H9 (cell line): ENCODE results near the gene KCNMA1. TPM values are rescaled to one million over a fixed set of nuclear protein-coding genes. Genes with fewer than 3 reads are reported as not detected.

Experiments used
- DNase-seq: peaks from one replicate; pipeline ENCODE4 v3.0.0-alpha.2; 2017
- H2AFZ ChIP-seq: one replicate; pipeline ENCODE4 v1.6.1; 2013; ENCODE audit warnings: mild to moderate bottlenecking, low read length, control low read depth, moderate library complexity
- H2AK5ac ChIP-seq: 2 replicates; pipeline ENCODE4 v1.6.1; 2013; ENCODE audit warnings: low read length, control low read depth, mixed read lengths; ENCODE audit not compliant: insufficient read length
- H2BK120ac ChIP-seq: one replicate; pipeline ENCODE4 v1.6.1; 2013; ENCODE audit warnings: low read depth, mild to moderate bottlenecking, low read length, control low read depth, inconsistent platforms; ENCODE audit not compliant: poor library complexity, severe bottlenecking
- H2BK12ac ChIP-seq: 2 replicates; pipeline ENCODE4 v1.6.1; 2013; ENCODE audit warnings: low read length, control low read depth, mixed read lengths, low read depth; ENCODE audit not compliant: insufficient read length
- H2BK15ac ChIP-seq: 2 replicates; pipeline ENCODE4 v1.6.1; 2013; ENCODE audit warnings: low read depth, low read length, control low read depth
- H2BK20ac ChIP-seq: one replicate; pipeline ENCODE4 v1.6.1; 2013; ENCODE audit warnings: low read depth, mild to moderate bottlenecking, low read length, control low read depth, inconsistent platforms; ENCODE audit not compliant: poor library complexity, severe bottlenecking
- H2BK5ac ChIP-seq: 2 replicates; pipeline ENCODE4 v1.6.1; 2013; ENCODE audit warnings: low read length, control low read depth, mixed read lengths; ENCODE audit not compliant: insufficient read length
- H3K14ac ChIP-seq: 2 replicates; pipeline ENCODE4 v1.6.1; 2013; ENCODE audit warnings: low read length, control low read depth; ENCODE audit not compliant: insufficient read depth
- H3K18ac ChIP-seq: 2 replicates; pipeline ENCODE4 v1.6.1; 2013; ENCODE audit warnings: low read depth, mild to moderate bottlenecking, mixed read lengths, low read length, control low read depth; ENCODE audit not compliant: insufficient read length
- H3K23ac ChIP-seq: 2 replicates; pipeline ENCODE4 v1.6.1; 2013; ENCODE audit warnings: low read length, control low read depth, mixed read lengths, low read depth; ENCODE audit not compliant: insufficient read length
- H3K23me2 ChIP-seq: 2 replicates; pipeline ENCODE4 v1.6.1; 2013; ENCODE audit warnings: low read depth, mild to moderate bottlenecking, mixed read lengths, low read length, control low read depth; ENCODE audit not compliant: insufficient read length, poor library complexity, severe bottlenecking
- H3K27ac ChIP-seq: 2 replicates; pipeline ENCODE4 v1.5.1; 2013; ENCODE audit warnings: low read length, control low read depth, mixed read lengths, low read depth; ENCODE audit not compliant: insufficient read length
- H3K27me3 ChIP-seq: 2 replicates; pipeline ENCODE4 v1.6.1; 2013; ENCODE audit warnings: low read length, control low read depth, inconsistent platforms; ENCODE audit not compliant: insufficient read depth
- H3K4ac ChIP-seq: 2 replicates; pipeline ENCODE4 v1.6.1; 2013; ENCODE audit warnings: low read depth, mild to moderate bottlenecking, control low read depth, inconsistent platforms, low read length, moderate library complexity
- H3K4me1 ChIP-seq: 2 replicates; pipeline ENCODE4 v1.6.1; 2013; ENCODE audit warnings: low read length, control low read depth, inconsistent platforms; ENCODE audit not compliant: insufficient read depth
- H3K4me2 ChIP-seq: 2 replicates; pipeline ENCODE4 v1.6.1; 2013; ENCODE audit warnings: low read length, control low read depth, mixed read lengths; ENCODE audit not compliant: insufficient read length, insufficient read depth
- H3K56ac ChIP-seq: 2 replicates; pipeline ENCODE4 v1.6.1; 2013; ENCODE audit warnings: low read depth, mild to moderate bottlenecking, mixed read lengths, low read length, control low read depth; ENCODE audit not compliant: insufficient read length
- H3K79me1 ChIP-seq: 2 replicates; pipeline ENCODE4 v1.6.1; 2013; ENCODE audit warnings: low read depth, mild to moderate bottlenecking, moderate library complexity, low read length, control low read depth, inconsistent platforms; ENCODE audit not compliant: insufficient read depth, poor library complexity, severe bottlenecking
- H3K79me2 ChIP-seq: 2 replicates; pipeline ENCODE4 v1.6.1; 2013; ENCODE audit warnings: low read length, control low read depth, inconsistent platforms; ENCODE audit not compliant: insufficient read depth
- H3K9ac ChIP-seq: 2 replicates; pipeline ENCODE4 v1.6.1; 2013; ENCODE audit warnings: low read length, control low read depth, mixed read lengths; ENCODE audit not compliant: insufficient read length; ENCODE audit errors: extremely low read depth
- H3K9me3 ChIP-seq: one replicate; pipeline ENCODE4 v1.6.1; 2013; ENCODE audit warnings: low read depth, low read length, inconsistent platforms; ENCODE audit not compliant: control insufficient read depth
- H3T11ph ChIP-seq: one replicate; pipeline ENCODE4 v1.6.1; 2013; ENCODE audit warnings: mild to moderate bottlenecking, low read length, control low read depth, inconsistent platforms
- H4K20me1 ChIP-seq: one replicate; pipeline ENCODE4 v1.6.1; 2013; ENCODE audit not compliant: control insufficient read depth, insufficient read length, insufficient read depth
- H4K5ac ChIP-seq: 2 replicates; pipeline ENCODE4 v1.6.1; 2013; ENCODE audit warnings: low read depth, mild to moderate bottlenecking, mixed read lengths, low read length, control low read depth; ENCODE audit not compliant: insufficient read length
- H4K8ac ChIP-seq: replicated peaks from 2 replicates; pipeline ENCODE4 v1.6.1; 2013; ENCODE audit warnings: low read length, control low read depth, mixed read lengths, low read depth; ENCODE audit not compliant: insufficient read length
- H4K91ac ChIP-seq: 2 replicates; pipeline ENCODE4 v1.6.1; 2013; ENCODE audit warnings: low read depth, mild to moderate bottlenecking, moderate library complexity, mixed read lengths, low read length, control low read depth; ENCODE audit not compliant: insufficient read length
- H3K27ac Mint-ChIP-seq, 3 experiments: 2 replicates in 2 of 3; 3 replicates in 1 of 3; pipeline ENCODE4 v1.8.0; 2020 to 2021; ENCODE audit warnings: mixed read lengths in 3 of 3, mild to moderate bottlenecking in 1 of 3, moderate library complexity in 1 of 3
- H3K27me3 Mint-ChIP-seq: 2 replicates; pipeline ENCODE4 v1.8.0; 2021; ENCODE audit warnings: low read depth, mild to moderate bottlenecking, moderate library complexity, mixed read lengths
- H3K36me3 Mint-ChIP-seq, 3 experiments: 2 replicates in 2 of 3; 3 replicates in 1 of 3; pipeline ENCODE4 v1.8.0; 2020 to 2021; ENCODE audit warnings: low read depth in 3 of 3, mixed read lengths in 3 of 3; ENCODE audit not compliant: insufficient read depth in 1 of 3
- H3K4me1 Mint-ChIP-seq, 2 experiments: 2 replicates each; pipeline ENCODE4 v1.8.0; 2020; ENCODE audit warnings: mixed read lengths in 2 of 2
- H3K4me3 Mint-ChIP-seq, 2 experiments: 2 replicates in 1 of 2; 3 replicates in 1 of 2; pipeline ENCODE4 v1.8.0; 2020 to 2021; ENCODE audit warnings: mild to moderate bottlenecking in 2 of 2, mixed read lengths in 2 of 2, moderate library complexity in 1 of 2
- H3K9me3 Mint-ChIP-seq, 2 experiments: 2 replicates in 1 of 2; 3 replicates in 1 of 2; pipeline ENCODE4 v1.8.0; 2020; ENCODE audit warnings: mild to moderate bottlenecking in 2 of 2, mixed read lengths in 2 of 2, moderate library complexity in 1 of 2
- CTCF ChIP-seq: fragments of 200-600 bp; sonication (generic); conservative IDR thresholded peaks from 3 replicates; pipeline ENCODE4 v1.8.0; 2021; ENCODE audit warnings: antibody characterized with exemption, mild to moderate bottlenecking
- WGBS: extraction: QIAGEN DNeasy Blood & Tissue Kit; methylation state at CpG from one replicate; pipeline ENCODE4 v1.1.7; 2013; ENCODE audit warnings: missing lambda C conversion rate, low lambda C conversion rate, mixed read lengths; ENCODE audit not compliant: insufficient read length; ENCODE audit errors: extremely low coverage; 5-methylcytosine and 5-hydroxymethylcytosine counted together
- total RNA-seq: library from RNA; stranded (reverse); gene quantifications from 2 replicates; pipeline ENCODE4 v1.2.1, GENCODE V29; 2021

Gene KCNMA1
- total RNA-seq, 1 experiment from 2014 or later, result 2.0 TPM

DNA sequence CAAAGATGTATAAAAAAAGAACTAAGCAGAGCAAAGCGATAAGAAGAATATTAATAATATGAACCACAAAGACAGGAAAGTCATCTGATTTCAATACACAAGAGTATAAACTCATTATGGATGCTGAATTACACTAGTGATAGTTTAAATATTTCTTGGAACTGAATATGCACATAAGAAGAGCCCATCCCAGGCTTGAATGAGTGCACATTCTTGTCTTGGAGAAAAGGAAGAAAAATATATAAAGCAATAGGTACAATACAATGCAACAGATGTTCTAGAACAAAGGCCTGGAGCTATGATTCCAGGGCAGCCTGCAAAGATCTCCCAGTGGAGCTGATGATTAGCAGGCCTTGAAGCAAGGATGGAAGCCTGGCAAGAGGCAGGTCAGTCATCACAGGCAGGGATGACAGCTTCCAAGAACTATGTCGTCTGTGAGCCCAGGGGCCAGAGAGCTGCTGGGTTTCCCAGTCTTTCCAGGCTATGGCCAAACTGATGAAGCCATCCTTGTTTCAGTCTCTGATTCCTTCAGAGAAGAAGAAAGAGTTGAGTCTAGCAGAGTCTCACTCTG is 277.6 kb downstream of the KCNMA1 start:
- Histone ChIP-seq H3K27me3 (no peaks in the 10 kb centered on the region), H3K56ac (no peak overlapping the region), H3K4ac (no peak overlapping the region), H3K27ac (no peak overlapping the region), H3K14ac (no peak overlapping the region), H2BK12ac (no peak overlapping the region), H3K9me3 (no peaks in the 10 kb centered on the region), H3K4me1 (no peaks in the 10 kb centered on the region), H4K91ac (no peak overlapping the region), H3K9ac (no peak overlapping the region), H3K23ac (no peak overlapping the region), H3K4me2 (no peak overlapping the region), H3K18ac (no peak overlapping the region), H2AK5ac (no peak overlapping the region), H2BK5ac (no peak overlapping the region), H3T11ph (no peak overlapping the region), H3K79me2 (no peaks in the 10 kb centered on the region), H4K8ac (no peak overlapping the region), H4K5ac (no peak overlapping the region), H2BK15ac (no peak overlapping the region), H2BK120ac (no peak overlapping the region), H4K20me1 (no peaks in the 10 kb centered on the region), H3K23me2 (no peaks in the 10 kb centered on the region), H2BK20ac (no peak overlapping the region), H3K79me1 (no peaks in the 10 kb centered on the region), H2AFZ (no peak overlapping the region)
- TF ChIP-seq CTCF, result no peak
- H3K4me3 Mint-ChIP-seq, result no peak overlapping the region
- DNase-seq, result no peak
- H3K27me3 Mint-ChIP-seq, result no peaks in the 10 kb centered on the region; the same call in 1 of the 2 replicates
- no peak overlapping the region for H3K27ac Mint-ChIP-seq
- H3K36me3 Mint-ChIP-seq, result no peaks in the 10 kb centered on the region
- peaks cover 0 to 2% of the 10 kb centered on the region in 2 experiments; a peak in 1 of 4 replicates for H3K4me1 Mint-ChIP-seq
- no CpG with 5 or more reads among the region's 2 CpGs for WGBS
- H3K9me3 Mint-ChIP-seq, result no peaks in the 10 kb centered on the region; a peak in 1 of 5 replicates
